Dermis microvascular lymphatic vessel endothelial cell (primary cell): ENCODE measurements around the gene CRHBP. TPM values are rescaled to one million over a fixed set of nuclear protein-coding genes. Genes with fewer than 3 reads are reported as not detected.

Experiments
- DNase-seq, 2 donors: peaks; one replicate each; pipeline versions ENCODE4 v3.0.0 to v3.0.0-alpha.2; 2010; ENCODE audit warnings: low read depth in 2 of 2
- total RNA-seq: library from RNA; depleted of rRNA; stranded (reverse); fragments of >200 nt; gene quantifications from 2 replicates; pipeline ENCODE4 v1.2.1, GENCODE V29; 2014

The CRHBP gene
- total RNA-seq, 1 donor from 2014 or later: not detected

- DNase-seq: peak in 1 of 2 donors; percentile 67
Observed at GRCh38 chr5:77015938-77016569, 63.2 kb downstream of the CRHBP start.

GRCh38 chr5:77016962-77017361, 64.1 kb downstream of the CRHBP start:
- no peak for DNase-seq

GRCh38 chr5:77017668-77018067, 64.8 kb downstream of the CRHBP start:
- DNase-seq: no peak

Other genes with a start within 250 kb of the CRHBP start
- 79.3 and 174 TPM in 2 replicates for gene F2R, start 236.9 kb upstream of the CRHBP start, total RNA-seq
- gene F2RL1, start 134.0 kb upstream of the CRHBP start, total RNA-seq: 61.2 and 98.1 TPM in 2 replicates
- gene S100Z, start 103.0 kb upstream of the CRHBP start, total RNA-seq: not detected in 2 replicates
- gene AGGF1, start 77.4 kb downstream of the CRHBP start, total RNA-seq: 13.6 and 19.0 TPM in 2 replicates
- gene ZBED3, start 134.2 kb downstream of the CRHBP start, total RNA-seq: 1.0 and 1.6 TPM in 2 replicates